ENCODE measurements around the gene OR2T11. TPM values are rescaled to one million over a fixed set of nuclear protein-coding genes. Genes with fewer than 3 reads are reported as not detected.

Gene OR2T11
- total RNA-seq, 1 donor from 2014 or later = not detected

- no peak for FAIRE-seq
- no peaks in the 10 kb centered on the region for H3K9me3 ChIP-seq (ENCODE audit: insufficient read depth, low read depth, low read length)
- H3K36me3 Mint-ChIP-seq (ENCODE audit: low read depth, unreplicated experiment) = no peaks in the 10 kb centered on the region
- H3K27me3 ChIP-seq (ENCODE audit: insufficient read depth, low read length) = no peaks in the 10 kb centered on the region
- peaks cover 9% of the 10 kb centered on the region for H3K9me3 Mint-ChIP-seq (ENCODE audit: unreplicated experiment)
- H3K4me2 ChIP-seq (ENCODE audit: low read length) = no peak overlapping the region
- H3K4me1 Mint-ChIP-seq (ENCODE audit: low read depth, unreplicated experiment) = no peaks in the 10 kb centered on the region
- no peaks in the 10 kb centered on the region for H3K4me1 ChIP-seq (ENCODE audit: insufficient read depth, low read length)
- no peak overlapping the region for H3K9ac ChIP-seq (ENCODE audit: low read length)
- no peak overlapping the region for H3K4me3 ChIP-seq (ENCODE audit: insufficient read depth, low read depth, low read length)
- TF ChIP-seq, protein P1, sequence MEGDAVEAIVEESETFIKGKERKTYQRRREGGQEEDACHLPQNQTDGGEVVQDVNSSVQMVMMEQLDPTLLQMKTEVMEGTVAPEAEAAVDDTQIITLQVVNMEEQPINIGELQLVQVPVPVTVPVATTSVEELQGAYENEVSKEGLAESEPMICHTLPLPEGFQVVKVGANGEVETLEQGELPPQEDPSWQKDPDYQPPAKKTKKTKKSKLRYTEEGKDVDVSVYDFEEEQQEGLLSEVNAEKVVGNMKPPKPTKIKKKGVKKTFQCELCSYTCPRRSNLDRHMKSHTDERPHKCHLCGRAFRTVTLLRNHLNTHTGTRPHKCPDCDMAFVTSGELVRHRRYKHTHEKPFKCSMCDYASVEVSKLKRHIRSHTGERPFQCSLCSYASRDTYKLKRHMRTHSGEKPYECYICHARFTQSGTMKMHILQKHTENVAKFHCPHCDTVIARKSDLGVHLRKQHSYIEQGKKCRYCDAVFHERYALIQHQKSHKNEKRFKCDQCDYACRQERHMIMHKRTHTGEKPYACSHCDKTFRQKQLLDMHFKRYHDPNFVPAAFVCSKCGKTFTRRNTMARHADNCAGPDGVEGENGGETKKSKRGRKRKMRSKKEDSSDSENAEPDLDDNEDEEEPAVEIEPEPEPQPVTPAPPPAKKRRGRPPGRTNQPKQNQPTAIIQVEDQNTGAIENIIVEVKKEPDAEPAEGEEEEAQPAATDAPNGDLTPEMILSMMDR (IDR thresholded peaks at IDR 0.05; ENCODE audit: insufficient read depth, low read depth, low read length) = peak; percentile 43
- no peak for TF ChIP-seq EZH2 (IDR thresholded peaks at IDR 0.05; ENCODE audit: insufficient read depth, low read length)
- DNase-seq (ENCODE audit: low read depth) = no peak
- no peaks in the 10 kb centered on the region for H4K20me1 ChIP-seq (ENCODE audit: insufficient read depth, low read length)
- no peaks in the 10 kb centered on the region for H3K36me3 ChIP-seq (ENCODE audit: insufficient read depth, low read length)
- no peak overlapping the region for H3K4me3 Mint-ChIP-seq (ENCODE audit: unreplicated experiment)
- no peaks in the 10 kb centered on the region for H3K79me2 ChIP-seq (ENCODE audit: insufficient read depth, low read length)
- H3K27me3 Mint-ChIP-seq (ENCODE audit: low read depth, unreplicated experiment) = no peaks in the 10 kb centered on the region
- no peak overlapping the region for H3K27ac Mint-ChIP-seq (ENCODE audit: unreplicated experiment)
- H3K27ac ChIP-seq (ENCODE audit: low read depth, low read length) = no peak overlapping the region
- H2AFZ ChIP-seq (ENCODE audit: low read depth, low read length) = no peak overlapping the region
Observed at GRCh38 chr1:248618878-248619277, 16.0 kb downstream of the OR2T11 start.

DNA sequence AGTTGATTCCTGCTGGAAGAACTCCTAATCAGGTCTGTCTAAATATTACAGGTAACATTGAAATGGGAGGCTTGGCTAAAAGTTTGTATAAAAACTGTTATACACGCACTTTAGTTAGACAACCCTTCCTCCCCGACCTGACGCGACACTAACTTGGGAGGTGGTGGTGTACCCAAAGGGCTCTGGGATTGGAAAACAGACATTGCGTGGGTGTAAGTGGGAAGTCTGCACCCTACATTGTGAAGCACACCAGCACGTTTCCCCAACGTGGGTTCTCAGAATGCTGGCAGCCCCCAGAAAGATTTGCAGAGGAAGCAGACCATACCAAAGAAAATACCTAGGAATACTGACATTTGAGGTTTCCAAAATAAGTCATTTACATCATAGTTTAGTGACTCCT, 16.8 kb downstream of the OR2T11 start:
- Histone ChIP-seq H3K4me2 (ENCODE audit: low read length) (no peak overlapping the region), H3K9me3 (ENCODE audit: insufficient read depth, low read depth, low read length) (no peaks in the 10 kb centered on the region), H3K27me3 (ENCODE audit: insufficient read depth, low read length) (no peaks in the 10 kb centered on the region), H2AFZ (ENCODE audit: low read depth, low read length) (no peak overlapping the region), H3K36me3 (ENCODE audit: insufficient read depth, low read length) (no peaks in the 10 kb centered on the region), H3K4me1 (ENCODE audit: insufficient read depth, low read length) (no peaks in the 10 kb centered on the region), H3K27ac (ENCODE audit: low read depth, low read length) (no peak overlapping the region), H3K4me3 (ENCODE audit: insufficient read depth, low read depth, low read length) (no peak overlapping the region), H4K20me1 (ENCODE audit: insufficient read depth, low read length) (no peaks in the 10 kb centered on the region), H3K9ac (ENCODE audit: low read length) (no peak overlapping the region), H3K79me2 (ENCODE audit: insufficient read depth, low read length) (no peaks in the 10 kb centered on the region)
- Mint-ChIP-seq H3K4me3 (ENCODE audit: unreplicated experiment) (no peak overlapping the region), H3K4me1 (ENCODE audit: low read depth, unreplicated experiment) (no peaks in the 10 kb centered on the region), H3K36me3 (ENCODE audit: low read depth, unreplicated experiment) (no peaks in the 10 kb centered on the region), H3K27ac (ENCODE audit: unreplicated experiment) (no peak overlapping the region), H3K9me3 (ENCODE audit: unreplicated experiment) (peaks cover 9% of the 10 kb centered on the region), H3K27me3 (ENCODE audit: low read depth, unreplicated experiment) (no peaks in the 10 kb centered on the region)
- FAIRE-seq (no peak), DNase-seq (ENCODE audit: low read depth) (no peak)
- TF ChIP-seq EZH2 (IDR thresholded peaks at IDR 0.05; ENCODE audit: insufficient read depth, low read length) = no peak
- TF ChIP-seq, protein P1 (IDR thresholded peaks at IDR 0.05; ENCODE audit: insufficient read depth, low read depth, low read length) = no peak

DNA sequence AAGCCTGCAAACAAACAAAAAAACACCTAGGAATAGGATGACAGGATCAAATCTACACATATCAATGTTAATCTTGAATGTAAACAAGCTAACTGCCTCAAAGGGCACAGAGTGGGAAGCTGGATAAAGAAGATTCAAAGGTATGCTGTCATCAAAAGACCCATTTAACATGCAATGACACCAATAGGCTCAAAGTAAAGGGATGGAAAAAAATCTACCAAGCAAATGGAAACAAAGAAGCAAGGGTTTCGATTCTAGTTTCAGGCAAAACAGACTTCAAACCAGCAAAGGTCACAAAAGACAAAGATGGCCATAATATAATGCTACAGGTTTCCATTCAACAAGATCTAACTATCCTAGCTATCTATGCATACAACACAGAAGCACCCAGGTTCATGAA, 21.1 kb downstream of the OR2T11 start:
- TF ChIP-seq, protein P1 (IDR thresholded peaks at IDR 0.05; ENCODE audit: insufficient read depth, low read depth, low read length) = no peak
- no peak for TF ChIP-seq EZH2 (IDR thresholded peaks at IDR 0.05; ENCODE audit: insufficient read depth, low read length)
- DNase-seq (ENCODE audit: low read depth) = no peak
- no peaks in the 10 kb centered on the region for H3K36me3 Mint-ChIP-seq (ENCODE audit: low read depth, unreplicated experiment)
- Histone ChIP-seq H3K27me3 (ENCODE audit: insufficient read depth, low read length) (no peaks in the 10 kb centered on the region), H3K4me2 (ENCODE audit: low read length) (no peak overlapping the region), H3K4me3 (ENCODE audit: insufficient read depth, low read depth, low read length) (no peak overlapping the region), H4K20me1 (ENCODE audit: insufficient read depth, low read length) (no peaks in the 10 kb centered on the region), H3K9ac (ENCODE audit: low read length) (no peak overlapping the region), H3K27ac (ENCODE audit: low read depth, low read length) (no peak overlapping the region), H3K4me1 (ENCODE audit: insufficient read depth, low read length) (no peaks in the 10 kb centered on the region), H3K36me3 (ENCODE audit: insufficient read depth, low read length) (no peaks in the 10 kb centered on the region), H3K79me2 (ENCODE audit: insufficient read depth, low read length) (no peaks in the 10 kb centered on the region), H3K9me3 (ENCODE audit: insufficient read depth, low read depth, low read length) (no peaks in the 10 kb centered on the region), H2AFZ (ENCODE audit: low read depth, low read length) (no peak overlapping the region)
- no peak overlapping the region for H3K27ac Mint-ChIP-seq (ENCODE audit: unreplicated experiment)
- H3K27me3 Mint-ChIP-seq (ENCODE audit: low read depth, unreplicated experiment) = no peaks in the 10 kb centered on the region
- H3K9me3 Mint-ChIP-seq (ENCODE audit: unreplicated experiment) = peaks cover 8% of the 10 kb centered on the region
- no peaks in the 10 kb centered on the region for H3K4me1 Mint-ChIP-seq (ENCODE audit: low read depth, unreplicated experiment)
- no peak for FAIRE-seq
- no peak overlapping the region for H3K4me3 Mint-ChIP-seq (ENCODE audit: unreplicated experiment)

Data from astrocyte (in vitro differentiated cells and primary cell).